Osteoblast (primary cell): ENCODE data around the gene ALS2. TPM values are rescaled to one million over a fixed set of nuclear protein-coding genes. Genes with fewer than 3 reads are reported as not detected.

Experiments used
- DNase-seq: peaks from one replicate; pipeline ENCODE4 v3.0.0; 2011; ENCODE audit warnings: low spot score, mixed read lengths; ENCODE audit not compliant: insufficient read length; ENCODE audit errors: missing footprints
- H2AFZ ChIP-seq: 2 replicates; pipeline ENCODE4 v1.6.0; 2011; ENCODE audit warnings: mild to moderate bottlenecking, low read length
- H3K27ac ChIP-seq: 2 replicates; pipeline ENCODE4 v1.5.1; 2011; ENCODE audit warnings: mild to moderate bottlenecking, low read depth, low read length, moderate library complexity
- H3K27me3 ChIP-seq: 2 replicates; pipeline ENCODE4 v1.6.0; 2012; ENCODE audit warnings: mild to moderate bottlenecking, control low read depth, inconsistent platforms, low read length, moderate library complexity; ENCODE audit not compliant: insufficient read depth
- H3K36me3 ChIP-seq: 2 replicates; pipeline ENCODE4 v1.5.1; 2011; ENCODE audit warnings: mild to moderate bottlenecking, low read length, control low read depth, moderate library complexity; ENCODE audit not compliant: insufficient read depth
- H3K4me1 ChIP-seq: 2 replicates; pipeline ENCODE4 v1.5.1; 2011; ENCODE audit warnings: mild to moderate bottlenecking, low read length, control low read depth, moderate library complexity; ENCODE audit not compliant: insufficient read depth
- H3K4me2 ChIP-seq: 2 replicates; pipeline ENCODE4 v1.6.0; 2011; ENCODE audit warnings: mild to moderate bottlenecking, low read length; ENCODE audit not compliant: insufficient read depth
- H3K4me3 ChIP-seq: fragments of 200-600 bp; sonication (generic); 3 replicates; pipeline ENCODE4 v1.5.1; 2012; ENCODE audit warnings: mild to moderate bottlenecking, low read length, inconsistent platforms; ENCODE audit not compliant: insufficient read depth
- H3K79me2 ChIP-seq: 2 replicates; pipeline ENCODE4 v1.6.0; 2012; ENCODE audit warnings: mild to moderate bottlenecking, low read length, control low read depth, inconsistent platforms; ENCODE audit not compliant: insufficient read depth
- H3K9me3 ChIP-seq: 2 replicates; pipeline ENCODE4 v1.5.1; 2011; ENCODE audit warnings: low read depth, low read length, control low read depth
- H4K20me1 ChIP-seq: 2 replicates; pipeline ENCODE4 v1.6.0; 2012; ENCODE audit warnings: mild to moderate bottlenecking, low read length, control low read depth; ENCODE audit not compliant: insufficient read depth
- CTCF ChIP-seq: IDR thresholded peaks from 2 replicates; pipeline ENCODE4 v1.5.1; 2011; ENCODE audit warnings: mild to moderate bottlenecking, low read depth, low read length, moderate library complexity; ENCODE audit errors: extremely low read depth
- total RNA-seq: library from RNA; depleted of rRNA; stranded (reverse); fragments of >200 nt; gene quantifications from 2 replicates; pipeline ENCODE4 v1.2.3, GENCODE V29; 2012

The ALS2 gene
- total RNA-seq, 1 donor = 39.1 TPM

DNA sequence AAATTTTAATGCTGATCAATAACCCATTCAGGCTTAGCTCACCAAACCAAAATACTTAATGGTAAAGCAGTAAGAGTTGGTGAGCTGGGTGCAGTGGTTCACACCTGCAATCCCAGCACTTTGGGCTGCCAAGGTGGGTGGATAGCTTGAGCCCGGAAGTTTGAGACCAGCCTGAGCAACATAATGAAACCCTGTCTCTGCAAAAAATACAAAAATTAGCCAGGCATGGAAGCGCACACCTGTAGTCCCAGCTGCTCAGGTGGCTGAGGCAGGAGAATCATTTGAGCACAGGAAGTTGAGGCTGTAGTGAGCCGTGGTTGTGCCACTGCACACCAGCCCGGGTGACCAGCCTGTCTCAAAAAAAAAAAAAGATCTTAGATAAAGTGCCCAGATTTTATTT lies 46.6 kb downstream of the ALS2 start:
- Histone ChIP-seq H3K27ac (no peak overlapping the region), H3K27me3 (no peaks in the 10 kb centered on the region), H3K79me2 (no peaks in the 10 kb centered on the region), H3K9me3 (no peaks in the 10 kb centered on the region), H2AFZ (no peak overlapping the region), H3K36me3 (peaks cover 68% of the 10 kb centered on the region), H3K4me1 (no peaks in the 10 kb centered on the region), H3K4me2 (no peak overlapping the region), H3K4me3 (no peak overlapping the region), H4K20me1 (no peaks in the 10 kb centered on the region)
- TF ChIP-seq CTCF = no peak
- DNase-seq = no peak

DNA sequence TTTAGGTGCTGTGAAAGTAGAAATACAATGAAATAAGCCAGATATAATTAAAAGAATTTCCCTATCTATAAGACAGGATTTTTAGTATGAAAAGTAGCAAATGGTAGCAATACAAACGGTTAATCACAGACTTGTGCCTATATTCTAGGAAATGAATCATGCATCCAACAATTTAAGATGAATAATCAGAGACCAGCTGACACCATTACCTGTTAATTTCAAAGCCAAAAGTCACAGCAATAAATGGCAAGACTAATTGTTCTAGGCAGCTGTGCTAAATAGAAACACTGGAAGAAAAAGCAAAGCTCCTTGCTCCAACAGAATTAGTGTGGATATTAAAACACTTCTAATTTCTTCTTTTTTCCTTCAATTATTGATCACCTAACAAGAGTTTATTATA lies 47.2 kb downstream of the ALS2 start:
- H3K4me2 ChIP-seq = no peak overlapping the region
- H3K36me3 ChIP-seq = peaks cover 70% of the 10 kb centered on the region

GRCh38 chr2:201730651-201731285 lies 50.0 kb downstream of the ALS2 start:
- no peak for DNase-seq
- H3K4me2 ChIP-seq = no peak overlapping the region
- no peaks in the 10 kb centered on the region for H3K4me1 ChIP-seq
- no peak for TF ChIP-seq CTCF
- H3K27ac ChIP-seq = no peak overlapping the region
- no peaks in the 10 kb centered on the region for H3K79me2 ChIP-seq
- no peak overlapping the region for H3K4me3 ChIP-seq
- H2AFZ ChIP-seq = no peak overlapping the region
- H3K9me3 ChIP-seq = no peaks in the 10 kb centered on the region
- H3K27me3 ChIP-seq = no peaks in the 10 kb centered on the region
- H3K36me3 ChIP-seq = peaks cover 66% of the 10 kb centered on the region
- no peaks in the 10 kb centered on the region for H4K20me1 ChIP-seq

More for the DNA sequence above, 47.2 kb downstream of the ALS2 start:
- no peak overlapping the region for H3K4me3 ChIP-seq
- no peak for TF ChIP-seq CTCF
- no peak overlapping the region for H3K27ac ChIP-seq
- H3K9me3 ChIP-seq = no peaks in the 10 kb centered on the region
- no peaks in the 10 kb centered on the region for H3K4me1 ChIP-seq
- no peak overlapping the region for H2AFZ ChIP-seq
- H4K20me1 ChIP-seq = no peaks in the 10 kb centered on the region
- H3K27me3 ChIP-seq = no peaks in the 10 kb centered on the region
- H3K79me2 ChIP-seq = no peaks in the 10 kb centered on the region
- no peak for DNase-seq

- H4K20me1 ChIP-seq = no peaks in the 10 kb centered on the region
- H3K36me3 ChIP-seq = peaks cover 60% of the 10 kb centered on the region
- H3K4me2 ChIP-seq = no peak overlapping the region
- H3K27me3 ChIP-seq = no peaks in the 10 kb centered on the region
- H3K4me3 ChIP-seq = no peak overlapping the region
- no peaks in the 10 kb centered on the region for H3K4me1 ChIP-seq
- H3K79me2 ChIP-seq = no peaks in the 10 kb centered on the region
- no peak for DNase-seq
- TF ChIP-seq CTCF = no peak
- no peaks in the 10 kb centered on the region for H3K9me3 ChIP-seq
- H2AFZ ChIP-seq = no peak overlapping the region
- no peak overlapping the region for H3K27ac ChIP-seq
Measured at GRCh38 chr2:201715459-201715858, 65.3 kb downstream of the ALS2 start.
